Lung (tissue), 12 donors: ENCODE data around the gene PKD1. TPM values are rescaled to one million over a fixed set of nuclear protein-coding genes. Genes with fewer than 3 reads are reported as not detected.

Source experiments
- ATAC-seq: fragments of 200-7000 bp; cut with Tn5 transposase; one replicate; pipeline ENCODE4 v1.9.1; 2020; ENCODE audit warnings: moderate number of reproducible peaks; ENCODE audit not compliant: insufficient read depth, low FRiP score
- DNase-seq, 3 donors: peaks; one replicate each; pipeline ENCODE4 v3.0.0-alpha.2; 2013 to 2017
- H3K27ac ChIP-seq, 2 donors: one replicate each; pipeline ENCODE4 v1.5.1; 2013; ENCODE audit warnings: mild to moderate bottlenecking in 2 of 2, moderate library complexity in 2 of 2, control low read depth in 1 of 2, inconsistent platforms in 1 of 2, low read depth in 1 of 2, low read length in 1 of 2
- H3K27me3 ChIP-seq, 3 donors: one replicate each; pipeline ENCODE4 v1.5.1; 2013; ENCODE audit warnings: low read length in 2 of 3; ENCODE audit not compliant: control insufficient read depth in 3 of 3, insufficient read depth in 3 of 3
- H3K36me3 ChIP-seq, 4 donors: one replicate each; pipeline ENCODE4 v1.5.1; 2013; ENCODE audit warnings: low read length in 4 of 4, mild to moderate bottlenecking in 1 of 4, moderate library complexity in 1 of 4; ENCODE audit not compliant: control insufficient read depth in 4 of 4, insufficient read depth in 4 of 4
- H3K4me1 ChIP-seq, 5 donors: one replicate each; pipeline ENCODE4 v1.5.1; 2013; ENCODE audit warnings: low read length in 5 of 5, mild to moderate bottlenecking in 2 of 5, moderate library complexity in 1 of 5; ENCODE audit not compliant: control insufficient read depth in 5 of 5, insufficient read depth in 5 of 5
- H3K4me3 ChIP-seq: one replicate; pipeline ENCODE4 v1.5.1; 2013; ENCODE audit warnings: mild to moderate bottlenecking, control low read depth, moderate library complexity
- H3K9ac ChIP-seq, 2 donors: one replicate each; pipeline ENCODE4 v1.5.1; 2013; ENCODE audit warnings: low read length in 2 of 2, control low read depth in 1 of 2; ENCODE audit not compliant: insufficient read depth in 1 of 2
- H3K9me3 ChIP-seq, 4 donors: one replicate each; pipeline ENCODE4 v1.5.1; 2013; ENCODE audit warnings: low read length in 3 of 4, mild to moderate bottlenecking in 1 of 4, moderate library complexity in 1 of 4; ENCODE audit not compliant: control insufficient read depth in 4 of 4, insufficient read depth in 3 of 4
- CTCF ChIP-seq: IDR thresholded peaks from 2 replicates; pipeline ENCODE4 v1.5.1; 2012; ENCODE audit warnings: mild to moderate bottlenecking; ENCODE audit errors: control extremely low read depth, extremely low read depth
- WGBS, 2 donors: extraction: QIAGEN DNeasy Blood & Tissue Kit; methylation state at CpG; one replicate each; pipeline ENCODE4 v1.1.7; 2013; 5-methylcytosine and 5-hydroxymethylcytosine counted together
- polyA plus RNA-seq, 2 donors: library from polyadenylated mRNA; stranded (reverse); fragments of 200-250 nt; gene quantifications; one replicate each; pipeline ENCODE4 v1.2.1, GENCODE V29; 2013
- total RNA-seq, 2 donors: library from RNA; depleted of rRNA in 1 of 2; stranded (reverse); fragments of >200 nt in 1 of 2; gene quantifications; one replicate each; pipeline ENCODE4 v1.2.1, GENCODE V29; 2014 to 2021
- donor health status: control.
- donor health status: control.
- donor health status: Bipolar disorder and iron deficiency.
- donor health status: healthy.
- donor health status: DM: yes; HTN: yes; CAD: no.

The PKD1 gene
- total and polyA plus RNA-seq, 4 donors = 39.1 to 128 (median 64.6) TPM

- whole genome bisulfite sequencing, 2 donors = 95 to 97% methylated on average over 12 of the region's 12 CpGs
- H3K27me3 ChIP-seq = no peaks in the 10 kb centered on the region
- TF ChIP-seq CTCF = no peak
- ATAC-seq (no peak), DNase-seq (no peak)
- no peak overlapping the region for H3K27ac ChIP-seq
- no peak overlapping the region for H3K4me3 ChIP-seq
- H3K9ac ChIP-seq = no peak overlapping the region
- no peaks in the 10 kb centered on the region for H3K9me3 ChIP-seq
- peaks cover 0 to 3% (median 0%) of the 10 kb centered on the region in 5 donors for H3K4me1 ChIP-seq
- H3K36me3 ChIP-seq = peaks cover 0 to 30% (median 4%) of the 10 kb centered on the region in 4 donors
These were observed 30.2 kb upstream of the PKD1 start for GRCh38 chr16:2165861-2166260.

- peaks cover 0 to 21% (median 2%) of the 10 kb centered on the region in 4 donors for H3K36me3 ChIP-seq
- TF ChIP-seq CTCF = no peak
- H3K27ac ChIP-seq = no peak overlapping the region
- H3K9me3 ChIP-seq = no peaks in the 10 kb centered on the region
- no peak overlapping the region for H3K9ac ChIP-seq
- no peaks in the 10 kb centered on the region for H3K27me3 ChIP-seq
- H3K4me1 ChIP-seq = peaks cover 0 to 23% (median 11%) of the 10 kb centered on the region in 5 donors
- H3K4me3 ChIP-seq = no peak overlapping the region
- DNase-seq (no peak), ATAC-seq (no peak)
- 93 to 96% methylated on average over 23 to 26 of the region's 26 CpGs for WGBS, 2 donors
These were observed 27.6 kb upstream of the PKD1 start for GRCh38 chr16:2163211-2163881.

- H3K9ac ChIP-seq = no peak overlapping the region
- DNase-seq (no peak), ATAC-seq (no peak)
- H3K4me1 ChIP-seq = peaks cover 0 to 30% (median 18%) of the 10 kb centered on the region in 5 donors
- H3K4me3 ChIP-seq = no peak overlapping the region
- H3K36me3 ChIP-seq = peaks cover 0 to 15% (median 0%) of the 10 kb centered on the region in 4 donors
- H3K27me3 ChIP-seq = no peaks in the 10 kb centered on the region
- 91 to 93% methylated on average over 13 of the region's 13 CpGs for WGBS, 2 donors
- H3K27ac ChIP-seq = no peak overlapping the region
- H3K9me3 ChIP-seq = no peaks in the 10 kb centered on the region
- no peak for TF ChIP-seq CTCF
These were observed 27.0 kb upstream of the PKD1 start for GRCh38 chr16:2162676-2163118.
